ENCODE measurements around the gene ZNF524.

ZNF524 gene

DNA sequence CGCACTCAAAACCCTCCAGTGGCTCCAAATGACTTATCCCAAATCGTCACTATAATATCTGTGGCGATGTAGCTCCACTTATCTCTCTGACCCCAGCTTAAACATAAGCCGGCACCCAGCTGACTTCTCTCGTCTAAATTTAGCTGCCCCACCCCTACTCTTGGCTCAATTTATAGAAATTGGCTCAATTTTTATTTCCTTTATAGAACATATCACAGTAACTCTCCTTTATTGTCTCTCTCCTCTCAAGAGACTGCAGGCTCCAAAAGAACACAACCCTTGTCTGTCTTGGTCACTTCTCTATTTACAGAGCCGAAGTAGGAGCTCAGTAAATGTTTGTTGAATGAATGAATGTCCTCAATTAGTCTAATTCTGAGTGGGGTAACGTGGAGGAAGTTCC lies 23.5 kb downstream of the ZNF524 start:
- TF ChIP-seq, protein P1, sequence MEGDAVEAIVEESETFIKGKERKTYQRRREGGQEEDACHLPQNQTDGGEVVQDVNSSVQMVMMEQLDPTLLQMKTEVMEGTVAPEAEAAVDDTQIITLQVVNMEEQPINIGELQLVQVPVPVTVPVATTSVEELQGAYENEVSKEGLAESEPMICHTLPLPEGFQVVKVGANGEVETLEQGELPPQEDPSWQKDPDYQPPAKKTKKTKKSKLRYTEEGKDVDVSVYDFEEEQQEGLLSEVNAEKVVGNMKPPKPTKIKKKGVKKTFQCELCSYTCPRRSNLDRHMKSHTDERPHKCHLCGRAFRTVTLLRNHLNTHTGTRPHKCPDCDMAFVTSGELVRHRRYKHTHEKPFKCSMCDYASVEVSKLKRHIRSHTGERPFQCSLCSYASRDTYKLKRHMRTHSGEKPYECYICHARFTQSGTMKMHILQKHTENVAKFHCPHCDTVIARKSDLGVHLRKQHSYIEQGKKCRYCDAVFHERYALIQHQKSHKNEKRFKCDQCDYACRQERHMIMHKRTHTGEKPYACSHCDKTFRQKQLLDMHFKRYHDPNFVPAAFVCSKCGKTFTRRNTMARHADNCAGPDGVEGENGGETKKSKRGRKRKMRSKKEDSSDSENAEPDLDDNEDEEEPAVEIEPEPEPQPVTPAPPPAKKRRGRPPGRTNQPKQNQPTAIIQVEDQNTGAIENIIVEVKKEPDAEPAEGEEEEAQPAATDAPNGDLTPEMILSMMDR (IDR thresholded peaks at IDR 0.05; ENCODE audit: low read depth, low read length) = no peak
- peak overlapping the region; percentile 19 for H3K4me3 ChIP-seq (ENCODE audit: low read depth, low read length)
- DNase-seq (ENCODE audit: low read depth, low spot score) = no peak
- in situ Hi-C loops (cut with HindIII; ENCODE audit: low sequenced_read_pairs) = no loop called here

DNA sequence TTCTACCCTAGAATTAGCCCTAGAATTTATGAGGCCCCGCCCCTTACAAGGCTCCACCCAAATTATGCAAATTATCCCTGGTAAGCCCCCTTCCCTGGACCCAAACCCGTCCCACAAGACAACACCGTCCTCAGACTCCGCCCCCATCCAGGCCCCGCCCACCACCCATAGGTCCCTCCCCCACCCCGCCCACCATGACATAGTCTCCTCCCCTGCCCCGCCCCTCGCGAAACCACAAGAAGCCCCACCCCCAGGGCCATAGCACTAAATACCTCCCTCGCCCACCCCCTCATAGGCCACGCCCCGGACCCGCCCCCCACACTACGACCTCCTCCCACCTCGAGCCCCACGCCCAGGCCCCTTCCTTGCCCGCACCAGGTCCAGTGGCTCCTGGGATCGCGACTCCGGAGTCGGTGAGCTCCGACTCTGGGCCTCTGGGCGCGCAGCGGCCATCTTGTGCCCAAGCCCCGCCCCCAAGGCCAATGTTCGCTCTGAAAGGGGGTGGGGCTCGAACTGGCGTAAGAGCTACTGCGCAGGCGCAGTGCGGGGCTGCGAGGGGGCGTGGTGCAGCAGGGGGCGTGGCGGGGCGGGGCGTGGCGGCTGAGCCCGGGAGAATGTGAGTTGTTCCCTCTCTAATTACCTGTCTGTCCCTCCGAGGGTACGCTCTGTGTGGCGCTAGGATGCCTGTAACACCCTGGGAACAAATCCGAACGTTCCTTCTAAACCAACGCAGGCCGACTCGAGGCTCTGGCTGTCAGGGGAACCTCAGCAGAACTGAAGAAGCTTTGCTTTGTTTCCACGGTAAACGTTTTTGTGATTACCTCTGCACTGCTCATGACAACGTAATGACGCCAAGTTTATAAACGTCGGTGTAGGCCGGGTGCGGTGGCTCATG lies 24.3 kb downstream of the ZNF524 start, which contains the start of gene ZNF784:
ZNF784 (minus strand) TSS at position 458 of the 895 bp plus-strand sequence; CDS start at position 453, 5 bp downstream.
- in situ Hi-C loops (cut with HindIII; ENCODE audit: low sequenced_read_pairs) = no loop called here
- H3K4me3 ChIP-seq (ENCODE audit: low read depth, low read length) = peak within 1 kb of the TSS; percentile 70
- TF ChIP-seq, protein P1 (IDR thresholded peaks at IDR 0.05; ENCODE audit: low read depth, low read length) = no peak
- peak; percentile 92 for DNase-seq (ENCODE audit: low read depth, low spot score)

DNA sequence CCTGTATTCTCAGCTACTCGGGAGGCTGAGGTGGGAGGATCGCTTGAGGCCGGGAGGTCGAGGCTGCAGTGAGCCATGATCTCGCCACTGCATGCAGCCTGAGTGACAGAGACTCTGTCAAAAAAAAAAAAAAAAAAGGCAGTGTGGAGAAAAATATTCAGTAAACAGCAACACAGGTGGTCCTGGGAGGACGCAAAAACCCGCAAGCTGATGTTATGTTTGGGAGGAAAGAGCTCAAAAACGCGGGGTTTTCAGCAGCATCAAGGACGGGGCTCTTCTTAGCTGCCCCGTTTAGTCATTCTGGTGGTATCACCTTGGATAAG lies 24.9 kb downstream of the ZNF524 start:
- TF ChIP-seq, protein P1 (IDR thresholded peaks at IDR 0.05; ENCODE audit: low read depth, low read length) = no peak
- in situ Hi-C loops (cut with HindIII; ENCODE audit: low sequenced_read_pairs) = no loop called here
- DNase-seq (ENCODE audit: low read depth, low spot score) = no peak
- H3K4me3 ChIP-seq (ENCODE audit: low read depth, low read length) = peak overlapping the region; percentile 70

DNA sequence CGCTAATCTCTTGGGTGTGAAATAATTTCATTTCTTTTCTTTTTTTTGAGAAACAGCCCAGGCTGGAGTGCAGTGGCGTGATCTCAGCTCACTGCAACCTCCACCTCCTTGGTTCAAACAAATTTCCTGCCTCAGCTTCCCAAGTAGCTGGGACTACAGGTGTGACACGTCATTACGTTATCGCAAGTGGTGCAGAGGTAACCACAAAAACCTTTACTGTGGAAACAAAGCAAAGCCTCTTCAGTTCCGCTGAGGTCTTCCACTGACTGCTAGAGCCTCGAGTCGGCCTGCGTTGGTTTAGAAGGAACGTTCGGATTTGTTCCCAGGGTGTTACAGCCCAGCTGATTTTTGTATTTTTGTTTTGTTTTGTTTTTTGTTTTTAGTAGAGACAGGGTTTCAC lies 26.3 kb downstream of the ZNF524 start:
- in situ Hi-C loops (cut with HindIII; ENCODE audit: low sequenced_read_pairs) = no loop called here
- TF ChIP-seq, protein P1 (IDR thresholded peaks at IDR 0.05; ENCODE audit: low read depth, low read length) = no peak
- no peak for DNase-seq (ENCODE audit: low read depth, low spot score)
- no peak overlapping the region for H3K4me3 ChIP-seq (ENCODE audit: low read depth, low read length)

DNA sequence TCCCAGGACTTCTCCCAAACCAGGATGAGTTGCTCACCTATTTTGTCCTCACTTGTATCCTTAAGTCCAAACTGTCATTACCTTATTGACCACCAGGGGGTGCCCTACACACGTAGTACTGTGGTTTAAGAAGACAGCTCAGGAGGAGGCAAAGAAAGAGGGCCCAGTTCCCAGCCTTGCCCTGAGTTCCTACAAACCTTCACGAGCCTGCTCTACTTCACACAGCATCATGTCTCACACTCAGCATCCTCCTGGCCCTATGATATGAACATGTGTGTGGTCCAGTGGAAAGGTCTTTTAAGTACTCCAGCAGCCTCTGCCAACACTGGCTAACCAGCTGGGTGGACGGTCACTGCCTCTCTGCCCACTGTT lies 32.4 kb downstream of the ZNF524 start:
- no peak overlapping the region for H3K4me3 ChIP-seq (ENCODE audit: low read depth, low read length)
- TF ChIP-seq, protein P1 (IDR thresholded peaks at IDR 0.05; ENCODE audit: low read depth, low read length) = peak; percentile 85
- in situ Hi-C loops (cut with HindIII; ENCODE audit: low sequenced_read_pairs) = no loop called here
- peak; percentile 96 for DNase-seq (ENCODE audit: low read depth, low spot score)

DNA sequence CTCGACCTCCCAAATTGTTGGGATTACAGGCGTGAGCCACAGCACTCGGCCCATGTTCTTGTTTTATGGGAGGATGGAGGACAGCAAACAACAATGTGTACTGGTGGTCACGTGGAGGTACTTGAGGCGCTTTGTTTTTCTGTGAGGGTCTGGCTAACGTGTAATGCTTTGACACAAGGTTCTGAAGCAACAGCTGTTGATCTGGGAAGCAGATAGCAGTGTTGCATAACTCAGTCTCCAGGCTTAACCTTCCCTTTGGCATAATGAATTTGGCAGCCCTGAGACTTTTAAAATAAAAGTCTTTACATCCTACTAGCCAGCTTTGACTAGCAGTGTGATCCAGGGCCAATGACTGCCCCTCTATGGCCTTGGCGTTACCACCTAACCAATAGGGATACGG lies 33.8 kb downstream of the ZNF524 start:
- in situ Hi-C loops (cut with HindIII; ENCODE audit: low sequenced_read_pairs) = no loop called here
- TF ChIP-seq, protein P1 (IDR thresholded peaks at IDR 0.05; ENCODE audit: low read depth, low read length) = no peak
- no peak for DNase-seq (ENCODE audit: low read depth, low spot score)
- no peak overlapping the region for H3K4me3 ChIP-seq (ENCODE audit: low read depth, low read length)
